Measurements from ENCODE around the gene CLCN4.

DNA sequence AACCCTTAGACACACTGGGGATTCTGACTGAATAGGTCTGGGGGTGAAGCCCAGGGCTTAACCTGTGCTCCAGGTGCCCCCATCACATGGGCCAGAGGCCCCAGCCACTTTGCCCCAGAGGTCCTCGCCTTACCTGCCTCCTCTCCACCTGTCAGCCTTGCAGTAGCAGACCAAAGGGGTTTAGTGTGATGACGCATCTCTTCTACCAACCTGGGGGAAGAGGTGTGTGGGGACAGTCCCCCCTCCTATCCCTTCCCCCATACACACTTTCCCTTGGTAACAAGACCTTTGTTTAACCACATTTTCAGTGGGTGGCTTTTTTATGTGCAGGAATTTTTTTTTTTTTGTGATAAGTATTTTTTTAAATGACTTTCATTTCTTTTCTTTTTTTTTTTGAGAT is 6.3 kb downstream of the CLCN4 start:
- no peak for TF ChIP-seq CTCF (IDR thresholded peaks at IDR 0.05)
- no peak for TF ChIP-seq EP300 (IDR thresholded peaks at IDR 0.05)
- no peak for TF ChIP-seq POLR2AphosphoS5 (IDR thresholded peaks at IDR 0.05)

Measured in upper lobe of left lung (tissue), 4 donors.